Measurements from ENCODE around the gene FPGS.

Gene FPGS

DNA sequence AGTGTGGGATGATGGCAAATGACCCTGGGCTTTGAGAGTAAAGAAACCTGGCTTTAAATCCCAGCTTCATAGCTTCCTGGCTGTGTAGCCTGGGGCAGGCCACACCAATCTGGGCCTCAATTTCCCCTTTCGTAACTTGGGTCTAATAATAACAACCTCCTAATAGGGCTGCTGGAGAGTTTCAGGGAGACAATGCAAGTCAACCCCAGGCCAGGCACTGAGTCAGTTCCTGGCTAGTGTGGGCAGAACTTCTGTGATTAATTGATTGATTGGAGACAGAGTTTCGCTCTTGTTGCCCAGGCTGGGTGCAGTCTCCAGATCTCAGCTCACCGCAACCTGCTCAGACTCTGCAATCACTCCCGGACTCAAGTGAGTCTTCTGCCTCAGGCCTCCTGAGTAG lies 20.9 kb upstream of the FPGS start:
- H3K36me3 ChIP-seq (ENCODE audit: control insufficient read depth, insufficient read depth, low read length), result no peaks in the 10 kb centered on the region
- H3K4me3 ChIP-seq (replicated peaks; ENCODE audit: low read depth, low read length), result no peak overlapping the region
- TF ChIP-seq, protein P1, sequence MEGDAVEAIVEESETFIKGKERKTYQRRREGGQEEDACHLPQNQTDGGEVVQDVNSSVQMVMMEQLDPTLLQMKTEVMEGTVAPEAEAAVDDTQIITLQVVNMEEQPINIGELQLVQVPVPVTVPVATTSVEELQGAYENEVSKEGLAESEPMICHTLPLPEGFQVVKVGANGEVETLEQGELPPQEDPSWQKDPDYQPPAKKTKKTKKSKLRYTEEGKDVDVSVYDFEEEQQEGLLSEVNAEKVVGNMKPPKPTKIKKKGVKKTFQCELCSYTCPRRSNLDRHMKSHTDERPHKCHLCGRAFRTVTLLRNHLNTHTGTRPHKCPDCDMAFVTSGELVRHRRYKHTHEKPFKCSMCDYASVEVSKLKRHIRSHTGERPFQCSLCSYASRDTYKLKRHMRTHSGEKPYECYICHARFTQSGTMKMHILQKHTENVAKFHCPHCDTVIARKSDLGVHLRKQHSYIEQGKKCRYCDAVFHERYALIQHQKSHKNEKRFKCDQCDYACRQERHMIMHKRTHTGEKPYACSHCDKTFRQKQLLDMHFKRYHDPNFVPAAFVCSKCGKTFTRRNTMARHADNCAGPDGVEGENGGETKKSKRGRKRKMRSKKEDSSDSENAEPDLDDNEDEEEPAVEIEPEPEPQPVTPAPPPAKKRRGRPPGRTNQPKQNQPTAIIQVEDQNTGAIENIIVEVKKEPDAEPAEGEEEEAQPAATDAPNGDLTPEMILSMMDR (IDR thresholded peaks at IDR 0.05; ENCODE audit: insufficient read depth, low read length, poor library complexity, severe bottlenecking), result no peak
- DNase-seq (ENCODE audit: extremely low read depth, insufficient read length), result no peak
- no peaks in the 10 kb centered on the region for H3K27me3 ChIP-seq (replicated peaks; ENCODE audit: control insufficient read depth, insufficient read depth, low read length)

DNA sequence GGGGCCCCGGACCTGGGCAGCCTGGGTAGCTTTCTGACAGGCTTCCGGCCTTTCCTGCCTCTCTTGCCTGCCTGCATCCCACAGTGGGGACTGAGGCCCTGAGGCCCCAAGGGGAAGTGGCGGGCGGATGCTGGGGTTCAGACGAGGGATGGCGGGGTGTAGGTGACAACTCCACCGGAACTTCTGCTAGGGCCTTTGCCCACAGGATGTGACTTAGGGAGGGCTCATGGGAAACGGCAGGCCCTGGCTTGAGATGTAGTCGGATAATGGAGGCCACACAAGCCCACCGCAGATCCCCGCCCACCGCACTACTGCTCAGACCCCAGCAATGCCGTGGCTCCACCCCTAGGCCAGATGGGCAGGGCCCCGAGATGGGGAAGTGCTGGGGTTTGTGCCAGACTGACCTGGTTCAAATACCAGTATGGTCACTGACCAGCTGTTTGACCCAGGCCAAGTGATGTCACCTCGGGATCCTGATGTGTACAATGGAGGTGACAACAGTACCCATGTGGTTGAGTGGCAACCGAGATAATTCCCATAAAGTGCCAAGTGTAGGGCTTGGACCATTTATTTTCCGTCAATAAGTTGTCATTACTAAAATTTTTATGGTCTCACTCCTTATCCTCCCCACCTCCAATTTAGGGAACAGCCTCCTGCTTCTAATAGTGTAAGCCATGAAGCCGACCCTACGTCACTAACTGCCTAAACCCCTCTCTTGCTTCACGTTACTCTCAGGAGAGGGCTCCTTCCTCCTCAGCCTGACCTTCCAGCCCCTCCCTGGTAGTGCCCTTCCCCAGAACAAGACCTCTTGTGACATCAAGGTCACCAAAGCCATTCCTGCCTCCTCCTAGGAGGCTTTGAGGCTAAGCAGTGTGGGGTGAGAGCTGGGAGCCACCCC lies 19.3 kb upstream of the FPGS start:
- no peak overlapping the region for H3K4me3 ChIP-seq (replicated peaks; ENCODE audit: low read depth, low read length)
- TF ChIP-seq, protein P1 (IDR thresholded peaks at IDR 0.05; ENCODE audit: insufficient read depth, low read length, poor library complexity, severe bottlenecking), result no peak
- peak; percentile 82 for DNase-seq (ENCODE audit: extremely low read depth, insufficient read length)
- peaks cover 13% of the 10 kb centered on the region for H3K36me3 ChIP-seq (ENCODE audit: control insufficient read depth, insufficient read depth, low read length)
- H3K27me3 ChIP-seq (replicated peaks; ENCODE audit: control insufficient read depth, insufficient read depth, low read length), result no peaks in the 10 kb centered on the region

DNA sequence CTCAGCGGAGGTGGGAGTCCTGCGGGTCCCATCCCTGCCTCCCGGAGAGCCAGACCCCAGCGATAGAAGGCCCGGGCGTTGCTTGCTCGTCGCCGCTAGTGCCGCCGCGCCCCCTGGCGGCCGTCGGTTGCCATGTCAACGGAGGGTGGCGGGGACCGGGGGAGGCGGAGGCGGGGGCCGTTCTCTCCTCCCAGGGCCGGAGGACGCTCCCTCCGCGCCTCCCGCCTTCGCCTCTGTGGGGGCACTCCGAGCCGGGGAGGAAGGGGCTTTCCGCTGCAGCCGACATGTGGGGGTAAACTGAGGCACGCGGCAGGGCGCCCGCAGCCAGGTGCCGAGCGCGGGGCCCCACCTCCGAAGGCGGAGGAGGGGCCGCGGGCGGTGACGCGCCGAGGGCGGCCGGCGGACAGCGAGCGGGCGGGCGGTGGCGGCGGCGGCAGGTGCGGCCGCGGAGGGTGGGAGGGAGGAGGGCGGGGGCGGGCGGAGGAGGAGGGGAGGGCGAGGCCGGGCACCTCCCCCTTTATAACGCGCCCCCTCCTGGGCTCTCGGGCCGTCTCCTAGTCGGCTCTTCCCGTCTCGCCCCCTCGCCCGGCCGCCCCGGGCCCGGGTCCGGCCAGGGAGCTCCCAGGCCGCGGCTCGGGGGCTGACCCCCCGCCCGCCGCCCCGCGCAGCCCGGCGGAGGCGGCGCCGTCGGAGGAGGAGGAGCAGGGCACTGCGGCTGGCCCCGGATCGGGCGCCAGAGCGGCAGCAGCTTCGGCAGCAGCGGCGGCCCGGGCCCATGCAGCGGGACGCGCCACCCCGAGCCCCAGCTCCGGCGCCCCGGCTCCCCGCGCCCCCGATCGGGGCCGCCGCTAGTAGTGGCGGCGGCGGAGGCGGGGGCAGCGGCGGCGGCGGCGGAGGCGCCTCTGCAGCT lies 17.4 kb upstream of the FPGS start:
- DNase-seq (ENCODE audit: extremely low read depth, insufficient read length), result peak; percentile 91
- Histone ChIP-seq H3K36me3 (ENCODE audit: control insufficient read depth, insufficient read depth, low read length) (peaks cover 31% of the 10 kb centered on the region), H3K27me3 (replicated peaks; ENCODE audit: control insufficient read depth, insufficient read depth, low read length) (no peaks in the 10 kb centered on the region), H3K4me3 (replicated peaks; ENCODE audit: low read depth, low read length) (peak overlapping the region; percentile 72)
- TF ChIP-seq, protein P1 (IDR thresholded peaks at IDR 0.05; ENCODE audit: insufficient read depth, low read length, poor library complexity, severe bottlenecking), result peak; percentile 85

DNA sequence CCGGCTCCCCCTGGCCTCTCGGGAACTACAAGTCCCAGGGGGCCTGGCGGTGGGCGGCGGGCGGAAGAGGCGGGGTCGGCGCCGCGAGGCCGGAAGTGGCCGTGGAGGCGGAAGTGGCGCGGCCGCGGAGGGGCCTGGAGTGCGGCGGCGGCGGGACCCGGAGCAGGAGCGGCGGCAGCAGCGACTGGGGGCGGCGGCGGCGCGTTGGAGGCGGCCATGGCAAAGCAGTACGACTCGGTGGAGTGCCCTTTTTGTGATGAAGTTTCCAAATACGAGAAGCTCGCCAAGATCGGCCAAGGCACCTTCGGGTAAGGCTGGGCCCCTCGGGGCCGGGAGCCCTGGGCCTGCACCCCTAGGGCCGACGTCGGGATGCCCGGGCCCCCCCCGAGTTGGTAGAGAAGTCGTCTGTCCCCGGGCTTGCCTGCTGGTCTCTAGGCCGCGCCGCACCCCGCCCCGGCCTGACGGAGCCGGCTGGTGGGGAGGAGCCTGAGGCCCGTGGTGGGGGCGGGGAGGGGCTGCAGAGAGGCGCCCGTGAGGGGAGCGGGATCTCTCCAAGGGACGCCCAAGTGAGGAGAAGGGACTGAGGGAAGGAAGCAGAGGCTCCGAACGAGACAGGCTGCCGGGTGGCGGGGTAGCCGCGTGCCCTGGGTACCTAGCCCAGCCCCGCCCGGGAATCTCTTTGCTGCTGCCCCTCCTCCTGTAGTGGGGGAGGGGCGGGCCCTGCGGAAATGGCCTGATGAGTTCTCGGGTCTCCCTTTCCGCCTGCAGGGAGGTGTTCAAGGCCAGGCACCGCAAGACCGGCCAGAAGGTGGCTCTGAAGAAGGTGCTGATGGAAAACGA lies 16.5 kb upstream of the FPGS start, which contains the start of gene CDK9:
Gene CDK9, plus strand, starts transcription at position 102 of the 840 bp plus-strand sequence. Its CDS starts 115 bp downstream, at position 217.
- peak; percentile 93 for DNase-seq (ENCODE audit: extremely low read depth, insufficient read length)
- TF ChIP-seq, protein P1 (IDR thresholded peaks at IDR 0.05; ENCODE audit: insufficient read depth, low read length, poor library complexity, severe bottlenecking), result no peak
- peaks cover 33% of the 10 kb centered on the region for H3K36me3 ChIP-seq (ENCODE audit: control insufficient read depth, insufficient read depth, low read length)

DNA sequence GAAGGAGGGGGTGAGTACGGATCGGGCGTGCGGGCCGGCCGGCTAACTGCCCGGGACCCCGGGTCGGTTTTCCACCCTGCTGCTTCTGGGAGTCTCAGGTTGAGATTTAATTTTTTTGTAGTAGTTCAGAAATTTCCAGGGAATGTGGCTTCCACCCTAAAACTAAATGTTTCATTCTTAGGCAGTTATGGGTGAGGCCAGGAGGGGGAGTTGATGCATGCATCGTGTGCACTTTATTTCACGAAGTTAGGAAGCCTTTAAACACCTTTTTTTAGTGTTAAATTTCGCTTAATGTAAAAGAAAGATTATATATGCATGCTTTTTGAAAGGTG lies 15.9 kb upstream of the FPGS start:
- H3K36me3 ChIP-seq (ENCODE audit: control insufficient read depth, insufficient read depth, low read length), result peaks cover 34% of the 10 kb centered on the region
- no peak for DNase-seq (ENCODE audit: extremely low read depth, insufficient read length)

More for the DNA sequence above, 16.5 kb upstream of the FPGS start, which contains the start of gene CDK9:
- Histone ChIP-seq H3K27me3 (replicated peaks; ENCODE audit: control insufficient read depth, insufficient read depth, low read length) (no peaks in the 10 kb centered on the region), H3K4me3 (replicated peaks; ENCODE audit: low read depth, low read length) (peak within 1 kb of the TSS; percentile 89)

More for the DNA sequence above, 15.9 kb upstream of the FPGS start:
- H3K27me3 ChIP-seq (replicated peaks; ENCODE audit: control insufficient read depth, insufficient read depth, low read length), result no peaks in the 10 kb centered on the region
- TF ChIP-seq, protein P1 (IDR thresholded peaks at IDR 0.05; ENCODE audit: insufficient read depth, low read length, poor library complexity, severe bottlenecking), result peak; percentile 33
- H3K4me3 ChIP-seq (replicated peaks; ENCODE audit: low read depth, low read length), result peak overlapping the region; percentile 89
